HEK293 (cell line): ENCODE measurements around the gene CLCN2.

Experiments
- CTCF ChIA-PET: fragments of 350-600 bp; formaldehyde crosslinking; extraction: SDS; loops from one replicate; lab custom pipeline; 2021; ENCODE audit warnings: antibody characterized with exemption; lab: Yijun Ruan, JAX
- POLR2A ChIA-PET: fragments of 300-600 bp; formaldehyde crosslinking; extraction: SDS; loops from one replicate; lab custom pipeline; 2020; ENCODE audit warnings: antibody characterized with exemption, inconsistent platforms; lab: Yijun Ruan, JAX
- H3K27ac ChIP-seq: fragments of 200-500 bp; sonication (Bioruptor generic); 2 replicates; pipeline ENCODE4 v1.5.1; 2014; ENCODE audit warnings: low read depth, low read length, control low read depth, inconsistent platforms; ENCODE audit errors: extremely low read depth
- H3K36me3 ChIP-seq, 2 experiments: fragments of 200-500 bp in 1 of 2; sonication (Bioruptor generic) in 1 of 2; 1 replicate in 1 of 2; 2 replicates in 1 of 2; pipeline ENCODE4 v1.5.1; 2014 to 2017; ENCODE audit warnings: inconsistent platforms in 2 of 2, low read length in 2 of 2; ENCODE audit not compliant: control insufficient read depth in 2 of 2, insufficient read depth in 1 of 2
- H3K4me1 ChIP-seq: fragments of 200-500 bp; sonication (Bioruptor generic); 2 replicates; pipeline ENCODE4 v1.5.1; 2014; ENCODE audit warnings: mild to moderate bottlenecking, low read length, inconsistent platforms; ENCODE audit not compliant: control insufficient read depth, insufficient read depth
- H3K4me3 ChIP-seq: 2 replicates; pipeline ENCODE4 v1.5.1; 2011; ENCODE audit warnings: low read depth, mild to moderate bottlenecking, control low read depth, low read length, moderate library complexity
- H3K9me3 ChIP-seq: fragments of 200-500 bp; sonication (Bioruptor generic); 2 replicates; pipeline ENCODE4 v1.5.1; 2014; ENCODE audit warnings: low read depth, low read length, inconsistent platforms; ENCODE audit not compliant: control insufficient read depth, insufficient read depth
- EGR2 ChIP-seq: fragments of 450-650 bp; formaldehyde crosslinking; IDR thresholded peaks from 2 replicates; pipeline ENCODE4 v1.5.1; 2016; ENCODE audit warnings: low read depth, missing biosample characterization, missing genetic modification characterization
- FEZF1 ChIP-seq: fragments of 450-650 bp; formaldehyde crosslinking; IDR thresholded peaks from 2 replicates; pipeline ENCODE4 v1.5.1; 2016; ENCODE audit warnings: missing biosample characterization, missing genetic modification characterization
- KLF16 ChIP-seq: fragments of 450-650 bp; formaldehyde crosslinking; IDR thresholded peaks from 2 replicates; pipeline ENCODE4 v1.5.1; 2017; ENCODE audit warnings: missing biosample characterization, missing genetic modification characterization
- ZBTB7A ChIP-seq: fragments of 450-650 bp; formaldehyde crosslinking; IDR thresholded peaks from 2 replicates; pipeline ENCODE4 v1.5.1; 2016; ENCODE audit warnings: low read depth, missing biosample characterization, missing genetic modification characterization
- ZBTB8A ChIP-seq: fragments of 450-650 bp; formaldehyde crosslinking; IDR thresholded peaks from 2 replicates; pipeline ENCODE4 v1.5.1; 2016; ENCODE audit warnings: missing biosample characterization, missing genetic modification characterization
- ZFHX2 ChIP-seq: fragments of 450-650 bp; formaldehyde crosslinking; conservative IDR thresholded peaks from 2 replicates; pipeline ENCODE4 v1.5.1; 2016; ENCODE audit warnings: missing biosample characterization, missing genetic modification characterization
- ZFP3 ChIP-seq: fragments of 450-650 bp; formaldehyde crosslinking; IDR thresholded peaks from 2 replicates; pipeline ENCODE4 v1.5.1; 2016; ENCODE audit warnings: low read depth, missing biosample characterization, missing genetic modification characterization
- ZNF132 ChIP-seq: fragments of 450-650 bp; formaldehyde crosslinking; IDR thresholded peaks from 2 replicates; pipeline ENCODE4 v1.5.1; 2017; ENCODE audit warnings: missing biosample characterization, missing genetic modification characterization, borderline replicate concordance
- ZNF140 ChIP-seq: fragments of 450-650 bp; formaldehyde crosslinking; IDR thresholded peaks from 2 replicates; pipeline ENCODE4 v1.5.1; 2016; ENCODE audit warnings: missing biosample characterization, missing genetic modification characterization
- ZNF324 ChIP-seq: fragments of 450-650 bp; formaldehyde crosslinking; IDR thresholded peaks from 2 replicates; pipeline ENCODE4 v1.5.1; 2016; ENCODE audit warnings: missing biosample characterization, missing genetic modification characterization
- ZNF335 ChIP-seq: fragments of 450-650 bp; formaldehyde crosslinking; conservative IDR thresholded peaks from 2 replicates; pipeline ENCODE4 v1.5.1; 2016; ENCODE audit warnings: missing biosample characterization, missing genetic modification characterization
- ZNF416 ChIP-seq: fragments of 450-650 bp; formaldehyde crosslinking; IDR thresholded peaks from 2 replicates; pipeline ENCODE4 v1.5.1; 2016; ENCODE audit warnings: missing biosample characterization, missing genetic modification characterization
- ZNF426 ChIP-seq: fragments of 450-650 bp; formaldehyde crosslinking; IDR thresholded peaks from 2 replicates; pipeline ENCODE4 v1.5.1; 2017; ENCODE audit warnings: missing biosample characterization, missing genetic modification characterization, mild to moderate bottlenecking, inconsistent platforms, moderate library complexity
- ZNF548 ChIP-seq: fragments of 450-650 bp; formaldehyde crosslinking; IDR thresholded peaks from 2 replicates; pipeline ENCODE4 v1.5.1; 2016; ENCODE audit warnings: missing biosample characterization, missing genetic modification characterization
- ZNF624 ChIP-seq: fragments of 450-650 bp; formaldehyde crosslinking; IDR thresholded peaks from 2 replicates; pipeline ENCODE4 v1.5.1; 2017; ENCODE audit warnings: missing biosample characterization, missing genetic modification characterization
- ZNF664 ChIP-seq: fragments of 450-650 bp; formaldehyde crosslinking; IDR thresholded peaks from 2 replicates; pipeline ENCODE4 v1.5.1; 2016; ENCODE audit warnings: missing biosample characterization, missing genetic modification characterization
- TF ChIP-seq, protein P1 (sequence below): fragments of 450-650 bp; formaldehyde crosslinking; IDR thresholded peaks from 2 replicates; pipeline ENCODE4 v1.5.1; 2016; ENCODE audit warnings: missing biosample characterization, missing genetic modification characterization, low read depth
- TF ChIP-seq, protein P2 (sequence below): fragments of 450-650 bp; formaldehyde crosslinking; IDR thresholded peaks from 2 replicates; pipeline ENCODE4 v1.5.1; 2017; ENCODE audit warnings: missing biosample characterization, mild to moderate bottlenecking, missing genetic modification characterization, moderate library complexity

Gene CLCN2

GRCh38 chr3:184409331-184409926 lies 48.0 kb upstream of the CLCN2 start:
- TF ChIP-seq KLF16 (tag by site-specific recombination) (no peak), ZNF426 (no peak), ZBTB7A (tag by site-specific recombination) (no peak), ZNF664 (tag by site-specific recombination) (no peak), ZNF335 (tag by site-specific recombination) (no peak)
- Histone ChIP-seq H3K4me1 (no peaks in the 10 kb centered on the region), H3K27ac (no peak overlapping the region), H3K4me3 (no peak overlapping the region), H3K9me3 (no peaks in the 10 kb centered on the region), H3K36me3 (no peaks in the 10 kb centered on the region)
- ChIA-PET CTCF (interaction anchor here (0.6 kb wide), 1 partner anchor 38 kb away, joined by 3 read pairs; no protein-coding TSS in a partner anchor), POLR2A (no interaction called here)

- no peaks in the 10 kb centered on the region for H3K36me3 ChIP-seq
- POLR2A ChIA-PET: no interaction called here
- H3K4me3 ChIP-seq: no peak overlapping the region
- no peaks in the 10 kb centered on the region for H3K9me3 ChIP-seq
- no peak overlapping the region for H3K27ac ChIP-seq
- no peak for TF ChIP-seq ZNF416 (tag by site-specific recombination)
- TF ChIP-seq ZFP3: no peak
- no peak for TF ChIP-seq ZNF426
- peak; percentile 94 for TF ChIP-seq EGR2 (tag by site-specific recombination)
- TF ChIP-seq, protein P1, sequence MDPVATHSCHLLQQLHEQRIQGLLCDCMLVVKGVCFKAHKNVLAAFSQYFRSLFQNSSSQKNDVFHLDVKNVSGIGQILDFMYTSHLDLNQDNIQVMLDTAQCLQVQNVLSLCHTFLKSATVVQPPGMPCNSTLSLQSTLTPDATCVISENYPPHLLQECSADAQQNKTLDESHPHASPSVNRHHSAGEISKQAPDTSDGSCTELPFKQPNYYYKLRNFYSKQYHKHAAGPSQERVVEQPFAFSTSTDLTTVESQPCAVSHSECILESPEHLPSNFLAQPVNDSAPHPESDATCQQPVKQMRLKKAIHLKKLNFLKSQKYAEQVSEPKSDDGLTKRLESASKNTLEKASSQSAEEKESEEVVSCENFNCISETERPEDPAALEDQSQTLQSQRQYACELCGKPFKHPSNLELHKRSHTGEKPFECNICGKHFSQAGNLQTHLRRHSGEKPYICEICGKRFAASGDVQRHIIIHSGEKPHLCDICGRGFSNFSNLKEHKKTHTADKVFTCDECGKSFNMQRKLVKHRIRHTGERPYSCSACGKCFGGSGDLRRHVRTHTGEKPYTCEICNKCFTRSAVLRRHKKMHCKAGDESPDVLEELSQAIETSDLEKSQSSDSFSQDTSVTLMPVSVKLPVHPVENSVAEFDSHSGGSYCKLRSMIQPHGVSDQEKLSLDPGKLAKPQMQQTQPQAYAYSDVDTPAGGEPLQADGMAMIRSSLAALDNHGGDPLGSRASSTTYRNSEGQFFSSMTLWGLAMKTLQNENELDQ: no peak
- TF ChIP-seq ZFHX2: peak; percentile 93
- no peak for TF ChIP-seq FEZF1 (tag by site-specific recombination)
- TF ChIP-seq ZNF324: no peak
- no peak for TF ChIP-seq ZNF140 (tag by site-specific recombination)
- TF ChIP-seq ZBTB8A (tag by site-specific recombination): no peak
- no peak for TF ChIP-seq ZNF132 (tag by site-specific recombination)
- TF ChIP-seq ZNF624 (tag by site-specific recombination): no peak
- TF ChIP-seq, protein P2, sequence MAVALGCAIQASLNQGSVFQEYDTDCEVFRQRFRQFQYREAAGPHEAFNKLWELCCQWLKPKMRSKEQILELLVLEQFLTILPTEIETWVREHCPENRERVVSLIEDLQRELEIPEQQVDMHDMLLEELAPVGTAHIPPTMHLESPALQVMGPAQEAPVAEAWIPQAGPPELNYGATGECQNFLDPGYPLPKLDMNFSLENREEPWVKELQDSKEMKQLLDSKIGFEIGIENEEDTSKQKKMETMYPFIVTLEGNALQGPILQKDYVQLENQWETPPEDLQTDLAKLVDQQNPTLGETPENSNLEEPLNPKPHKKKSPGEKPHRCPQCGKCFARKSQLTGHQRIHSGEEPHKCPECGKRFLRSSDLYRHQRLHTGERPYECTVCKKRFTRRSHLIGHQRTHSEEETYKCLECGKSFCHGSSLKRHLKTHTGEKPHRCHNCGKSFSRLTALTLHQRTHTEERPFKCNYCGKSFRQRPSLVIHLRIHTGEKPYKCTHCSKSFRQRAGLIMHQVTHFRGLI: no peak
- TF ChIP-seq ZNF548: no peak
- TF ChIP-seq, all 188 proteins: peak for 2
- H3K4me1 ChIP-seq: no peaks in the 10 kb centered on the region
- CTCF ChIA-PET: interaction anchor here (1.1 kb wide), 1 partner anchor 108 kb away, joined by 3 read pairs; no protein-coding TSS in a partner anchor
These were observed 43.9 kb upstream of the CLCN2 start for GRCh38 chr3:184405075-184406030.
